Measurements from ENCODE around the gene LIG1.

The LIG1 gene

DNA sequence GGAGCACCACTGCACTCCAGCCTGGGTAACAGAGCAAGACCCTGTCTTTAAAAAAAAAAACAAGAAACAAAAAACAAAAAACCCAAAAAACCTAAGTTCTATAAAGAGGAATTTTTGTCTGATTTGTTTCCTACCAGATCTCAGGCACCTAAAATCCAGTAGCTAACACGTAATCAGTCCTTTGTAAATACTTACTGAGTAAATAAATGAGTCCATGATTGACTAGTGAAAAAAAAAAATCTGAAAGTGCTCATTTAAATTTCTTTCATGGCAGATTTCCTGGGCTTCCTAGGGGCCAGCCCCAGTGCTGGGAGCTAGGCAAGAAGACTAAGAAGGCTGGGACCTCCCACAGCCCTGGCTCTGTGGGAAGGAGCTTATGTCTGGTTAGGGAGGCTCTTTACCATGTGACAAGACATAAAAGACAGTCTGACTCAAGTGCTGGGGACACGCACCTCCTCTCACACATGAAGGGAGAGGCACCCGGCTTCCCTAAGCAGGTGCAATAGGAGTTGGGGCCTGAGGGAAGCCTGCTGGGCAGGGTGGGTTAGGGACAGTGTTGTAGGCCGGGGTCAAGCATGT, 22.5 kb downstream of the LIG1 start:
- H3K4me3 ChIP-seq (ENCODE audit: low read depth, low read length): no peak overlapping the region
- DNase-seq (ENCODE audit: low read depth): no peak
- TF ChIP-seq, protein P1, sequence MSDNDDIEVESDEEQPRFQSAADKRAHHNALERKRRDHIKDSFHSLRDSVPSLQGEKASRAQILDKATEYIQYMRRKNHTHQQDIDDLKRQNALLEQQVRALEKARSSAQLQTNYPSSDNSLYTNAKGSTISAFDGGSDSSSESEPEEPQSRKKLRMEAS (IDR thresholded peaks at IDR 0.05; ENCODE audit: low read depth, low read length): no peak
- TF ChIP-seq MYC (IDR thresholded peaks at IDR 0.05; ENCODE audit: low read depth, low read length) (no peak), POLR2A (IDR thresholded peaks at IDR 0.05; ENCODE audit: extremely low read depth, insufficient read length) (no peak)
- TF ChIP-seq, protein P2, sequence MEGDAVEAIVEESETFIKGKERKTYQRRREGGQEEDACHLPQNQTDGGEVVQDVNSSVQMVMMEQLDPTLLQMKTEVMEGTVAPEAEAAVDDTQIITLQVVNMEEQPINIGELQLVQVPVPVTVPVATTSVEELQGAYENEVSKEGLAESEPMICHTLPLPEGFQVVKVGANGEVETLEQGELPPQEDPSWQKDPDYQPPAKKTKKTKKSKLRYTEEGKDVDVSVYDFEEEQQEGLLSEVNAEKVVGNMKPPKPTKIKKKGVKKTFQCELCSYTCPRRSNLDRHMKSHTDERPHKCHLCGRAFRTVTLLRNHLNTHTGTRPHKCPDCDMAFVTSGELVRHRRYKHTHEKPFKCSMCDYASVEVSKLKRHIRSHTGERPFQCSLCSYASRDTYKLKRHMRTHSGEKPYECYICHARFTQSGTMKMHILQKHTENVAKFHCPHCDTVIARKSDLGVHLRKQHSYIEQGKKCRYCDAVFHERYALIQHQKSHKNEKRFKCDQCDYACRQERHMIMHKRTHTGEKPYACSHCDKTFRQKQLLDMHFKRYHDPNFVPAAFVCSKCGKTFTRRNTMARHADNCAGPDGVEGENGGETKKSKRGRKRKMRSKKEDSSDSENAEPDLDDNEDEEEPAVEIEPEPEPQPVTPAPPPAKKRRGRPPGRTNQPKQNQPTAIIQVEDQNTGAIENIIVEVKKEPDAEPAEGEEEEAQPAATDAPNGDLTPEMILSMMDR (IDR thresholded peaks at IDR 0.05; ENCODE audit: low read depth, low read length): no peak

DNA sequence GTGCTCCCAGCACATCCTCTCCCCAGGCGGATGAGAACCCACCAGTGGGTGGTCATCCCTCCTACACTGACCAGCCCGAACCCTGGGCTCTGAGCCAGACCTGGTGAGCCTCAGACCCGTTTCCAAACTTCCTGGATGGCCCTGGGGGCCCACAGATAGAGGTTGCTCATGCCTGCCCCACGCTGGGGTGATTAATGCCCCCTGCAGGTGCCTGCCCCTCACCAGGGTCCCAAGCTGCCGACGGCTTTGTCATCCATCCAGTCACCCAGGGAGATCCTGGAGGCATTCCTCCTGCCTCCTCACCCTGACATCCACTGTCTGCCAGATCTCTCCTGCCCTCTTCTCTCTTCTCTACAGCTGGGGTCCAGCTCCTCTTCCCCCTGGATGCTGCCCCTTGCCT, 31.1 kb downstream of the LIG1 start:
- no peak overlapping the region for H3K4me3 ChIP-seq (ENCODE audit: low read depth, low read length)
- TF ChIP-seq POLR2A (IDR thresholded peaks at IDR 0.05; ENCODE audit: extremely low read depth, insufficient read length) (no peak), MYC (IDR thresholded peaks at IDR 0.05; ENCODE audit: low read depth, low read length) (no peak)
- TF ChIP-seq, protein P2 (IDR thresholded peaks at IDR 0.05; ENCODE audit: low read depth, low read length): no peak
- TF ChIP-seq, protein P1 (IDR thresholded peaks at IDR 0.05; ENCODE audit: low read depth, low read length): no peak
- no peak for DNase-seq (ENCODE audit: low read depth)

DNA sequence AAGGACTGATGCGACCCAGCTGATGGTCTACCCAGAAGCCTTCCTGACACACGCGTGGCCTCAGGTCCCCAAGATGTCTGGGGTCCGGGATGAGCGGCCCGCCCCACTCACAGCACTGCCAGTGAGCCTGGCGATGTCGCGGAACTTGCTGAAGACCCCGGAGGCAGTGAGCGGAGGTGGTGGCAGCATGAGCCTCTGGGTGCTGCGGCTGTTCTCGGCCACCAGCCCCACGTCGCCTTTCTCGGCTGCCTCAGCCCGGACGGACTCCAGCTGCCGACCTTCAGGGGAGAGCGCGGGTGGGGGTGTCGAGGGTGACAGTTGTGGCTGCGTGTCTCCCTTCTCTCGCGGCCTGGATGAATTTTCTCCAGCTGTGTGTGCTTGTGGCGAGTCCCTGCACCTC, 32.7 kb downstream of the LIG1 start:
- TF ChIP-seq, protein P2 (IDR thresholded peaks at IDR 0.05; ENCODE audit: low read depth, low read length): no peak
- TF ChIP-seq MYC (IDR thresholded peaks at IDR 0.05; ENCODE audit: low read depth, low read length) (no peak), POLR2A (IDR thresholded peaks at IDR 0.05; ENCODE audit: extremely low read depth, insufficient read length) (no peak)
- TF ChIP-seq, protein P1 (IDR thresholded peaks at IDR 0.05; ENCODE audit: low read depth, low read length): no peak
- no peak for DNase-seq (ENCODE audit: low read depth)
- H3K4me3 ChIP-seq (ENCODE audit: low read depth, low read length): no peak overlapping the region

DNA sequence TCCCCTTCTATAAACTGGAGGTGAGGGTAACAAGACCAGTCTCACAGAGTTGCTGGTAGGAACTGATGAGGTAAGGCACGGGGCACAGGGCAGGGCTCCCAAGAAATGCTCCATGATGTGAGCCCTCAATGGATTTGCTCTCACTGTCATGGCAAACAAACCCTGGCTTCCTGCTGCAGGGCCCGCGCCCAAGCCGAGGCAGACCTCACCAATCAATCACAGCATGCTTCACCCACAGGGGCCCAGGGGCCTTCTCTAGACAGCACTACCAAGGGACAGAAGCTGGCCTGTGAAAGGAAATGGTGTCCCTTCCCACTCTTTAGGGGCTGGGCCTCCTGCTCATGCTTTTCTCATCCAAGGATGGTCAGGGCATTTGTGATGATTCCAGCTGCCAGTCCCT, 33.6 kb downstream of the LIG1 start:
- TF ChIP-seq POLR2A (IDR thresholded peaks at IDR 0.05; ENCODE audit: extremely low read depth, insufficient read length) (no peak), MYC (IDR thresholded peaks at IDR 0.05; ENCODE audit: low read depth, low read length) (no peak)
- TF ChIP-seq, protein P2 (IDR thresholded peaks at IDR 0.05; ENCODE audit: low read depth, low read length): no peak
- TF ChIP-seq, protein P1 (IDR thresholded peaks at IDR 0.05; ENCODE audit: low read depth, low read length): no peak
- no peak overlapping the region for H3K4me3 ChIP-seq (ENCODE audit: low read depth, low read length)
- no peak for DNase-seq (ENCODE audit: low read depth)

DNA sequence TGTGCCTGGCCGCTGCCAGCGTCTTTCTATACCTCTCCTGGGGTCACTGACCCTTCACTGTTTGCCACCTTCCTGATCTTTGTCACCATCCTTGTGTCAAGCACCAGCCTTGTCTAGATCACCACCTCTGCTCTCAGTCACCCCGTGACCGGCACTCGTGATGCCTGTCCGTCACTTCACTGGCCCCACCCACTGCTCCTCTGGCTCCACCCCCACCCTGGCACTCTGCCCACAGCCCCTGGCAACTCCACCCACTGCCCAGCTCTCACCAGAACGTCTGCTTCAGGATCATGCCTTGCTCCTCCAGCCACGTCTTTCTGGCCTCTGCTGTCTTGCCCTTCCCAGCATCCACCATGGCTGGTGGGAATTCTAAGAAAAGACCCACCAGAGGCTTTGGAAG, 34.7 kb downstream of the LIG1 start:
- TF ChIP-seq, protein P1 (IDR thresholded peaks at IDR 0.05; ENCODE audit: low read depth, low read length): no peak
- TF ChIP-seq MYC (IDR thresholded peaks at IDR 0.05; ENCODE audit: low read depth, low read length) (no peak), POLR2A (IDR thresholded peaks at IDR 0.05; ENCODE audit: extremely low read depth, insufficient read length) (no peak)
- TF ChIP-seq, protein P2 (IDR thresholded peaks at IDR 0.05; ENCODE audit: low read depth, low read length): no peak
- peak; percentile 49 for DNase-seq (ENCODE audit: low read depth)

More for the DNA sequence above, 34.7 kb downstream of the LIG1 start:
- H3K4me3 ChIP-seq (ENCODE audit: low read depth, low read length): no peak overlapping the region

All from NB4 (cell line).